ENCODE results near the gene EIF3J. TPM values are rescaled to one million over a fixed set of nuclear protein-coding genes. Genes with fewer than 3 reads are reported as not detected.
"Not testable (repeated sequence)": the region's sequence is repeated elsewhere in the genome, so short reads cannot be mapped to it uniquely, and the experiment has no call there.

EIF3J gene
- total RNA-seq, 1 donor from 2014 or later, result 91.1 TPM

- no peak for DNase-seq (ENCODE audit: extremely low spot score, unreplicated experiment)
- Mint-ChIP-seq H3K27me3 (no peaks in the 10 kb centered on the region), H3K27ac (no peak overlapping the region), H3K4me1 (ENCODE audit: unreplicated experiment) (no peaks in the 10 kb centered on the region), H3K36me3 (peaks cover 4% of the 10 kb centered on the region), H3K9me3 (no peaks in the 10 kb centered on the region), H3K4me3 (no peak overlapping the region)
- TF ChIP-seq CTCF (conservative IDR thresholded peaks at IDR 0.05), result no peak
These were observed 9.7 kb upstream of the EIF3J start for GRCh38 chr15:44527241-44527640.

DNA sequence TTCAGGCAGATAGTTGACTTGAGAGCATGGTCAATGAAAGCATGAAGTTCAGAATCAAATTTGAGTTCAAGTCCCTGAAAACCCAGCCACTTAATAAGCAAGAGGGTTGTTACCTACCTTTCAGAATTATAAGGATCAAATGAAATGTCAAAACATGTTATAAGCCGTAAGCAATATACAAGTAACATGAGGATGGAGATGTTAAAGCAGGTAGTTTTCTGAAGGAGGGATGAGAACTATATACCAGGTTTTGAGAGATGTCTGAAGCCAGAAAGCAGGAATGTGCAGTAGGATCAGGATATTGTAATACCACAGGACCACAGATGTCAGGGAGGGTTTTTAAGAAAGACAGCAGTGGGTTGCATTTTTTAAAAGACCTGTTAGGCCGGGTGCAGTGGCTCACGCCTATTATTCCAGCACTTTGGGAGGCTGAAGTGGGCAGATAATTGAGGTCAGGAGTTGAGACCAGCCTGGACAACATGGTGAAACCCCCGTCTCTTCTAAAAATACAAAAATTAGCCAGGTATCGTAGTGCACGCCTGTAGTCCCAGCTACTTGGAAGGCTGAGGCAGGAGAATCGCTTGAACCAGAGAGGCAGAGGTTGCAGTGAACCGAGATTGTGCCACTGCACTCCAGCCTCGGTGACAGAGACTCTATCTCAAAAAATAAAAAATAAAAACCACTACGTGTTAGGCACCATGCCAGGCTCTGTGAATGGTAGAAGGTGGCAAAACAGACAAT is 6.9 kb upstream of the EIF3J start:
- no peak for TF ChIP-seq CTCF (conservative IDR thresholded peaks at IDR 0.05)
- no peaks in the 10 kb centered on the region for H3K36me3 Mint-ChIP-seq
- H3K4me1 Mint-ChIP-seq (ENCODE audit: unreplicated experiment), result no peaks in the 10 kb centered on the region
- no peak overlapping the region for H3K4me3 Mint-ChIP-seq
- H3K9me3 Mint-ChIP-seq, result no peaks in the 10 kb centered on the region
- H3K27ac Mint-ChIP-seq, result no peak overlapping the region
- no peaks in the 10 kb centered on the region for H3K27me3 Mint-ChIP-seq
- no peak for DNase-seq (ENCODE audit: extremely low spot score, unreplicated experiment)

GRCh38 chr15:44530653-44531052 is 6.3 kb upstream of the EIF3J start:
- H3K36me3 Mint-ChIP-seq, result no peaks in the 10 kb centered on the region
- no peak overlapping the region for H3K27ac Mint-ChIP-seq
- no peak for DNase-seq (ENCODE audit: extremely low spot score, unreplicated experiment)
- no peaks in the 10 kb centered on the region for H3K27me3 Mint-ChIP-seq
- no peak overlapping the region for H3K4me3 Mint-ChIP-seq
- TF ChIP-seq CTCF (conservative IDR thresholded peaks at IDR 0.05), result no peak
- H3K9me3 Mint-ChIP-seq, result no peaks in the 10 kb centered on the region
- H3K4me1 Mint-ChIP-seq (ENCODE audit: unreplicated experiment), result peaks cover 3% of the 10 kb centered on the region

GRCh38 chr15:44532275-44532674 is 4.7 kb upstream of the EIF3J start:
- not testable (repeated sequence) for H3K36me3 Mint-ChIP-seq

DNA sequence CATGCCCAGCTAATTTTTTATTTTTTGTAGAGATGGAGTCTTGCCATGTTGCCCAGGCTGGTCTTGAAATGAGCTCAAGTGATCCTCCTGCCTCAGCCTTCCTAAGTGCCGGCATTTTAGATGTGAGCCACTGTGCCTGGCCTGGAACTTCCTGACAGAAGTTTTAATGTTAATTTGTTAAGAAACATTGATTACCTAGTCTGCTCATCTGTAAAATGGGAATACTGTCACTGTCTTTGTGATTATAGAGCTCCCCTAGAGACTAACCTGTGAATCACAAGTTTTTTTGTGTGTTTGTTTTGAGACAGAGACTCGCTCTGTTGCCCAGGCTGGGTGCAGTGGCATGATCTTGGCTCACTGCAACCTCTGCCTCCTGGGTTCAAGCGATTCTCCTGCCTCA is 4.3 kb upstream of the EIF3J start:
- DNase-seq (ENCODE audit: extremely low spot score, unreplicated experiment), result no peak
- H3K36me3 Mint-ChIP-seq, result peaks cover 4% of the 10 kb centered on the region
- H3K27ac Mint-ChIP-seq, result peak overlapping the region; percentile 29
- H3K4me3 Mint-ChIP-seq, result no peak overlapping the region
- peaks cover 8% of the 10 kb centered on the region for H3K4me1 Mint-ChIP-seq (ENCODE audit: unreplicated experiment)
- TF ChIP-seq CTCF (conservative IDR thresholded peaks at IDR 0.05), result peak; percentile 41
- H3K9me3 Mint-ChIP-seq, result no peaks in the 10 kb centered on the region
- H3K27me3 Mint-ChIP-seq, result no peaks in the 10 kb centered on the region

More at GRCh38 chr15:44532275-44532674, 4.7 kb upstream of the EIF3J start:
- DNase-seq (ENCODE audit: extremely low spot score, unreplicated experiment); H3K27ac Mint-ChIP-seq; H3K27me3 Mint-ChIP-seq; H3K9me3 Mint-ChIP-seq; H3K4me1 Mint-ChIP-seq (ENCODE audit: unreplicated experiment); H3K4me3 Mint-ChIP-seq: not testable (repeated sequence)

GRCh38 chr15:44535092-44535491 is 1.9 kb upstream of the EIF3J start:
- peak overlapping the region; percentile 64 for H3K27ac Mint-ChIP-seq
- no peak for TF ChIP-seq CTCF (conservative IDR thresholded peaks at IDR 0.05)
- peak overlapping the region; percentile 91 for H3K4me3 Mint-ChIP-seq
- H3K27me3 Mint-ChIP-seq, result no peaks in the 10 kb centered on the region
- H3K36me3 Mint-ChIP-seq, result peaks cover 8% of the 10 kb centered on the region
- H3K4me1 Mint-ChIP-seq (ENCODE audit: unreplicated experiment), result peaks cover 17% of the 10 kb centered on the region
- H3K9me3 Mint-ChIP-seq, result no peaks in the 10 kb centered on the region
- DNase-seq (ENCODE audit: extremely low spot score, unreplicated experiment), result no peak

All from type B pancreatic cell (in vitro differentiated cells).